ENCODE data around the gene BAX. TPM values are rescaled to one million over a fixed set of nuclear protein-coding genes. Genes with fewer than 3 reads are reported as not detected.
"Not testable (repeated sequence)": the region's sequence is repeated elsewhere in the genome, so short reads cannot be mapped to it uniquely, and the experiment has no call there.

The BAX gene
- total RNA-seq, 1 experiment from 2014 or later: 103 TPM

DNA sequence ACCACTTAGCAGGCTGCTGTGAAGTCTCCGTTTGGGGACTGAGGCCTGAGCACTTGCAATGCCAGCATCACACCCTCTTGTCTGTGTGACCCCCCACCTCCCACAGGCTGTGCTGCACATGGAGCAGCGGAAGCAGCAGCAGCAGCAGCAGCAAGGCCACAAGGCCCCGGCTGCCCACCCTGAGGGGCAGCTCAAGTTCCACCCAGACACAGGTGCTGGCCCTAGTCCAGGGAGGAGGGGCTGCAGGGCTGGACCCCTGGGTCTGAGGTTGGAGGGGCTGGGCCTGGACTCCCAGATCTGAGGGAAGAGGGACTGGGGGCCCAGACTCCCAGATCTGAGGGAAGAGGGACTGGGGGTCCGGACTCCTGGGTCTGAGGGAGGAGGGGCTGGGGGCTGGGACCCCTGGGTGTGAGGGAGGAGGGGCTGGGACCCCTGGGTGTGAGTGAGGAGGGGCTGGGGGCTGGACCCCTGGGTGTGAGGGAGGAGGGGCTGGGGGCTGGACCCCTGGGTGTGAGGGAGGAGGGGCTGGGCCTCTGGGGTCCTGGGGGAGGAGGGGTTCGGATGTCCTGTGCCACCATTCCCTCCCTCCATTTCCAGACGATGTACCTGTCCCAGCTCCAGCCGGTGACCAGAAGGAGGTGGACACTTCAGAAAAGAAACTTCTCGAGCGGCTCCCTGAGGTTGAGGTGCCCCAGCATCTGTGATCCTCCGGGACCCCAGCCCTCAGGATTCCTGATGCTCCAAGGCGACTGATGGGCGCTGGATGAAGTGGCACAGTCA lies 32.8 kb upstream of the BAX start:
- intact Hi-C loops (cut with micrococcal nuclease; ENCODE audit: unreplicated experiment): no loop called here

DNA sequence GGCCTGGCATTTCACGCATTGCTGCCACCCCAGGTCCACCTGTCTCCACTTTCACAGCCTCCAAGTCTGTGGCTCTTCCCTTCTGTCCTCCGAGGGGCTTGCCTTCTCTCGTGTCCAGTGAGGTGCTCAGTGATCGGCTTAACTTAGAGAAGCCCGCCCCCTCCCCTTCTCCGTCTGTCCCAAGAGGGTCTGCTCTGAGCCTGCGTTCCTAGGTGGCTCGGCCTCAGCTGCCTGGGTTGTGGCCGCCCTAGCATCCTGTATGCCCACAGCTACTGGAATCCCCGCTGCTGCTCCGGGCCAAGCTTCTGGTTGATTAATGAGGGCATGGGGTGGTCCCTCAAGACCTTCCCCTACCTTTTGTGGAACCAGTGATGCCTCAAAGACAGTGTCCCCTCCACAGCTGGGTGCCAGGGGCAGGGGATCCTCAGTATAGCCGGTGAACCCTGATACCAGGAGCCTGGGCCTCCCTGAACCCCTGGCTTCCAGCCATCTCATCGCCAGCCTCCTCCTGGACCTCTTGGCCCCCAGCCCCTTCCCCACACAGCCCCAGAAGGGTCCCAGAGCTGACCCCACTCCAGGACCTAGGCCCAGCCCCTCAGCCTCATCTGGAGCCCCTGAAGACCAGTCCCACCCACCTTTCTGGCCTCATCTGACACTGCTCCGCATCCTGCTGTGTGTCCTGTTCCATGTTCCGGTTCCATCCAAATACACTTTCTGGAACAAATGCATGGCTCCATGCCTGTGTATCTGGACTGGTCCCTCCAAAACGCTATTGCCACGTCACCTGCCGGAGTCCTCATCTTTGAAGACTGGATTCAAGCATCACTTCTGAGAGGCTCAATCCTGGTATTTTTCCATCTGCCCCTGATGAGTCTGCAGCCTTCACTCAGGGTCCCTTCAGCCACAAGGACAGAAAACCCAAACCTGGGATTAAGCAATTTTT lies 31.9 kb upstream of the BAX start:
- no peak overlapping the region for H3K4me3 ChIP-seq (ENCODE audit: low read depth, low read length, poor library complexity, severe bottlenecking)
- H3K27me3 ChIP-seq (replicated peaks; ENCODE audit: insufficient read depth, low read depth, low read length, poor library complexity): no peaks in the 10 kb centered on the region
- H3K27ac ChIP-seq (ENCODE audit: low read depth, low read length, poor library complexity, severe bottlenecking): no peak overlapping the region
- peaks cover 7% of the 10 kb centered on the region for H3K36me3 ChIP-seq (ENCODE audit: insufficient read depth, low read length, poor library complexity, severe bottlenecking)
- H3K9me3 ChIP-seq (ENCODE audit: low read depth, low read length, poor library complexity, severe bottlenecking): no peaks in the 10 kb centered on the region
- no peak for DNase-seq (ENCODE audit: low spot score)
- BruUV-seq (replicated peaks): TSS peak; percentile 79
- ChIA-PET CTCF (no interaction called here), POLR2A (ENCODE audit: low non-redundant PET) (no interaction called here)
- H3K4me1 ChIP-seq (ENCODE audit: insufficient read depth, low read length, poor library complexity, severe bottlenecking): no peaks in the 10 kb centered on the region
- intact Hi-C loops (cut with micrococcal nuclease; ENCODE audit: unreplicated experiment): no loop called here
- TF ChIP-seq, protein P1, sequence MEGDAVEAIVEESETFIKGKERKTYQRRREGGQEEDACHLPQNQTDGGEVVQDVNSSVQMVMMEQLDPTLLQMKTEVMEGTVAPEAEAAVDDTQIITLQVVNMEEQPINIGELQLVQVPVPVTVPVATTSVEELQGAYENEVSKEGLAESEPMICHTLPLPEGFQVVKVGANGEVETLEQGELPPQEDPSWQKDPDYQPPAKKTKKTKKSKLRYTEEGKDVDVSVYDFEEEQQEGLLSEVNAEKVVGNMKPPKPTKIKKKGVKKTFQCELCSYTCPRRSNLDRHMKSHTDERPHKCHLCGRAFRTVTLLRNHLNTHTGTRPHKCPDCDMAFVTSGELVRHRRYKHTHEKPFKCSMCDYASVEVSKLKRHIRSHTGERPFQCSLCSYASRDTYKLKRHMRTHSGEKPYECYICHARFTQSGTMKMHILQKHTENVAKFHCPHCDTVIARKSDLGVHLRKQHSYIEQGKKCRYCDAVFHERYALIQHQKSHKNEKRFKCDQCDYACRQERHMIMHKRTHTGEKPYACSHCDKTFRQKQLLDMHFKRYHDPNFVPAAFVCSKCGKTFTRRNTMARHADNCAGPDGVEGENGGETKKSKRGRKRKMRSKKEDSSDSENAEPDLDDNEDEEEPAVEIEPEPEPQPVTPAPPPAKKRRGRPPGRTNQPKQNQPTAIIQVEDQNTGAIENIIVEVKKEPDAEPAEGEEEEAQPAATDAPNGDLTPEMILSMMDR (conservative IDR thresholded peaks at IDR 0.05; ENCODE audit: low read depth, low read length): no peak
- TF ChIP-seq EZH2 (IDR thresholded peaks at IDR 0.05; ENCODE audit: borderline replicate concordance, low read depth, low read length, poor library complexity, severe bottlenecking): no peak

More for the DNA sequence above, 32.8 kb upstream of the BAX start:
- H3K9me3 ChIP-seq (ENCODE audit: low read depth, low read length, poor library complexity, severe bottlenecking): no peaks in the 10 kb centered on the region
- BruUV-seq (replicated peaks): no TSS peak
- no peaks in the 10 kb centered on the region for H3K27me3 ChIP-seq (replicated peaks; ENCODE audit: insufficient read depth, low read depth, low read length, poor library complexity)
- ChIA-PET POLR2A (ENCODE audit: low non-redundant PET) (no interaction called here), CTCF (no interaction called here)
- H3K27ac ChIP-seq (ENCODE audit: low read depth, low read length, poor library complexity, severe bottlenecking): no peak overlapping the region
- H3K36me3 ChIP-seq (ENCODE audit: insufficient read depth, low read length, poor library complexity, severe bottlenecking): peaks cover 7% of the 10 kb centered on the region
- no peak for TF ChIP-seq EZH2 (IDR thresholded peaks at IDR 0.05; ENCODE audit: borderline replicate concordance, low read depth, low read length, poor library complexity, severe bottlenecking)
- TF ChIP-seq, protein P1 (conservative IDR thresholded peaks at IDR 0.05; ENCODE audit: low read depth, low read length): no peak
- no peaks in the 10 kb centered on the region for H3K4me1 ChIP-seq (ENCODE audit: insufficient read depth, low read length, poor library complexity, severe bottlenecking)
- no peak for DNase-seq (ENCODE audit: low spot score)
- H3K4me3 ChIP-seq (ENCODE audit: low read depth, low read length, poor library complexity, severe bottlenecking): no peak overlapping the region

DNA sequence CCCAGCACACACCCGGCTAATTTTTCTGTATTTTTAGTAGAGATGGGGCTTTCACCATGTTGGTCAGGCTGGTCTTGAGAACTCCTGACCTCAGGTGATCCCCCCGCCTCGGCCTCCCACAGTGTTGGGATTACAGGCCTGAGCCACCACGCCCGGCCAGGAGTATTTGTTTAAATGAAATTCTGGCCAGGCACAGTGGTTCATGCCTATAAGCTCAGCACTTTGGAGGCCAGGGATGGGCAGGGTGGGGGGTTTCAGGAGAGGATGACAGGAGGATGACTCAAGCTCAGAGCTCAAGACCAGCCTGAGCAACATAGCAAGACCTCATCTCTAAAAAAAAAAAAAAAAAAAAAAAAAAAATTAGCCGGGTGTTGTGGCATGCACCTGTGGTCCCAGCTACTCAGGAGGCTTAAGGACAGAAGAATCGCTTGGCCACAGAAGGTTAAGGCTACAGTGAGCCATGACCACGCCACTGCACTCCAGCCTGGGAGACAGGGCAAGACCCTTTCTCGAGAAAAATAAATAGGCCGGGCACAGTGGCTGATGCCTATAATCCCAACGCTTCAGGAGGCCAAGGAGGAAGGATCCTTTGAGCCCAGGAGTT lies 29.3 kb upstream of the BAX start:
- intact Hi-C loops (cut with micrococcal nuclease; ENCODE audit: unreplicated experiment): no loop called here
- Histone ChIP-seq H3K4me1 (ENCODE audit: insufficient read depth, low read length, poor library complexity, severe bottlenecking) (no peaks in the 10 kb centered on the region), H3K27ac (ENCODE audit: low read depth, low read length, poor library complexity, severe bottlenecking) (no peak overlapping the region), H3K36me3 (ENCODE audit: insufficient read depth, low read length, poor library complexity, severe bottlenecking) (no peaks in the 10 kb centered on the region), H3K4me3 (ENCODE audit: low read depth, low read length, poor library complexity, severe bottlenecking) (no peak overlapping the region), H3K9me3 (ENCODE audit: low read depth, low read length, poor library complexity, severe bottlenecking) (no peaks in the 10 kb centered on the region), H3K27me3 (replicated peaks; ENCODE audit: insufficient read depth, low read depth, low read length, poor library complexity) (no peaks in the 10 kb centered on the region)
- ChIA-PET CTCF (no interaction called here), POLR2A (ENCODE audit: low non-redundant PET) (no interaction called here)
- no peak for DNase-seq (ENCODE audit: low spot score)
- no peak for TF ChIP-seq EZH2 (IDR thresholded peaks at IDR 0.05; ENCODE audit: borderline replicate concordance, low read depth, low read length, poor library complexity, severe bottlenecking)
- TF ChIP-seq, protein P1 (conservative IDR thresholded peaks at IDR 0.05; ENCODE audit: low read depth, low read length): no peak
- no TSS peak for BruUV-seq (replicated peaks)

DNA sequence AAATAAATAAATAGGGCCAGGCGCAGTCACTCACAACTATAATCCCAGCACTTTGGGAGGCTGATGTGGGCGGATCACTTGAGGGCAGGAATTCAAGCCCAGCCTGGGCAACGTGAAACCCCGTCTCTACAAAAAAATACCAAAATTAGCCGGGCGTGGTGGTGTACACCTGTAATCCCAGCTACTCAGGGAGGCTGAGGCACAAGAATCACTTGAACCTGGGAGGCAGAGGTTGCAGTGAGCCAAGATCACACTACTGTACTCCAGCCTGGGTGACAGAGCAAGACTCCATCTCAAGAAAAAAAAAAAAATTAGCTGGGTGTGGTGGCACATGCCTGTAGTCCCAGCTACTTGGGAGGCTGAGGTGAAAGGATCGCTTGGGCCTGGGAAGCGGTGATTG lies 28.8 kb upstream of the BAX start:
- POLR2A ChIA-PET (ENCODE audit: low non-redundant PET); intact Hi-C loops (cut with micrococcal nuclease; ENCODE audit: unreplicated experiment); DNase-seq (ENCODE audit: low spot score); H3K36me3 ChIP-seq (ENCODE audit: insufficient read depth, low read length, poor library complexity, severe bottlenecking); BruUV-seq (replicated peaks); H3K27ac ChIP-seq (ENCODE audit: low read depth, low read length, poor library complexity, severe bottlenecking); CTCF ChIA-PET; H3K4me1 ChIP-seq (ENCODE audit: insufficient read depth, low read length, poor library complexity, severe bottlenecking); H3K4me3 ChIP-seq (ENCODE audit: low read depth, low read length, poor library complexity, severe bottlenecking); H3K27me3 ChIP-seq (replicated peaks; ENCODE audit: insufficient read depth, low read depth, low read length, poor library complexity); H3K9me3 ChIP-seq (ENCODE audit: low read depth, low read length, poor library complexity, severe bottlenecking): not testable (repeated sequence)

All from A673 (cell line).